ENCODE data around the gene SERPINI1.

Gene SERPINI1

GRCh38 chr3:167872032-167872431 is 136.5 kb downstream of the SERPINI1 start:
- Histone ChIP-seq H3K27me3 (ENCODE audit: control insufficient read depth in 1 of 2, insufficient read depth in 2 of 2, low read length in 2 of 2) (no peaks in the 10 kb centered on the region), H3K4me1 (ENCODE audit: insufficient read depth, low read length) (peaks cover 10% of the 10 kb centered on the region), H3K27ac (ENCODE audit: low read depth, low read length) (no peak overlapping the region)

GRCh38 chr3:167872941-167873340 is 137.4 kb downstream of the SERPINI1 start:
- peaks cover 13% of the 10 kb centered on the region for H3K4me1 ChIP-seq (ENCODE audit: insufficient read depth, low read length)
- H3K27me3 ChIP-seq (ENCODE audit: control insufficient read depth in 1 of 2, insufficient read depth in 2 of 2, low read length in 2 of 2), result no peaks in the 10 kb centered on the region
- no peaks in the 10 kb centered on the region for H3K9me3 ChIP-seq (ENCODE audit: low read length)
- no peak overlapping the region for H3K4me3 ChIP-seq (ENCODE audit: low read depth in 1 of 2, low read length in 2 of 2)
- H3K27ac ChIP-seq (ENCODE audit: low read depth, low read length), result no peak overlapping the region
- no peaks in the 10 kb centered on the region for H3K36me3 ChIP-seq (ENCODE audit: insufficient read depth, low read length)
- H3K9ac ChIP-seq (ENCODE audit: low read length), result no peak overlapping the region

More at GRCh38 chr3:167872032-167872431, 136.5 kb downstream of the SERPINI1 start:
- no peaks in the 10 kb centered on the region for H3K36me3 ChIP-seq (ENCODE audit: insufficient read depth, low read length)
- H3K9me3 ChIP-seq (ENCODE audit: low read length), result no peaks in the 10 kb centered on the region
- no peak overlapping the region for H3K9ac ChIP-seq (ENCODE audit: low read length)
- H3K4me3 ChIP-seq (ENCODE audit: low read depth in 1 of 2, low read length in 2 of 2), result no peak overlapping the region

- no peak overlapping the region for H3K4me3 ChIP-seq (ENCODE audit: low read depth in 1 of 2, low read length in 2 of 2)
- no peaks in the 10 kb centered on the region for H3K9me3 ChIP-seq (ENCODE audit: low read length)
- H3K4me1 ChIP-seq (ENCODE audit: insufficient read depth, low read length), result peaks cover 13% of the 10 kb centered on the region
- H3K36me3 ChIP-seq (ENCODE audit: insufficient read depth, low read length), result no peaks in the 10 kb centered on the region
- no peak overlapping the region for H3K27ac ChIP-seq (ENCODE audit: low read depth, low read length)
- H3K9ac ChIP-seq (ENCODE audit: low read length), result no peak overlapping the region
- no peaks in the 10 kb centered on the region for H3K27me3 ChIP-seq (ENCODE audit: control insufficient read depth in 1 of 2, insufficient read depth in 2 of 2, low read length in 2 of 2)
Measured at GRCh38 chr3:167874671-167875372, 139.3 kb downstream of the SERPINI1 start.
